ENCODE results near the gene CPA5. TPM values are rescaled to one million over a fixed set of nuclear protein-coding genes. Genes with fewer than 3 reads are reported as not detected.

Gene CPA5
- total and polyA plus RNA-seq, 2 of the 8 experiments (the other 6 are each of a cell fraction or from before 2014, with no cell fraction given): 0.12 TPM; not detected in 1

DNA sequence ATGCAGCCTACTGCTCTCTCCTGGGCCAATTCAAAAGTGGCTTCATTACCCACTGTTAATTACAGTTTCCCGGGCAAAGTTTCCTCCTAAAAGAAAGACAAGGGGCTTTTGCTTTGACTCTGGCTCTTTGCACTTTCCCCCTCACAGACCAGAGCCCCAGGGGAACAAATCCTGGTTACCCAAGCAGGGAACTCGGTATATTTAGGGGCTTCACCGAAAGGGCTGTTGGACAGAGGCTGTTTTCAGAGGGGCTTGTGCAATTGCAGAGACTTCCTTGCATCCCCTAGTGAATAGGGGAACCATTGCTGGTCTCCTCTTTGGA lies 42.7 kb downstream of the CPA5 start:
- FAIRE-seq: no peak
- H4K91ac ChIP-seq (replicated peaks; ENCODE audit: insufficient read length, low read length): no peak overlapping the region
- CTCF ChIA-PET (ENCODE audit: partially characterized antibody): interaction anchor here (1.3 kb wide), 1 partner anchor 109 kb away, joined by 4 read pairs; no protein-coding TSS in a partner anchor
- TF ChIP-seq EGR1 (IDR thresholded peaks at IDR 0.05; ENCODE audit: borderline replicate concordance, low read depth, low read length): no peak
- no peak for TF ChIP-seq HDAC6 (IDR thresholded peaks at IDR 0.05; ENCODE audit: low read depth, low read length)
- TF ChIP-seq SP4 (IDR thresholded peaks at IDR 0.05; ENCODE audit: low read length): no peak
- TF ChIP-seq FOSL1 (IDR thresholded peaks at IDR 0.05; ENCODE audit: insufficient read depth, low read depth, low read length): no peak
- TF ChIP-seq EP300 (IDR thresholded peaks at IDR 0.05; ENCODE audit: borderline replicate concordance in 1 of 2, low read depth in 2 of 2, low read length in 2 of 2): no peak

More for the DNA sequence above, 42.7 kb downstream of the CPA5 start:
- Histone ChIP-seq H3K27ac (ENCODE audit: low read depth, low read length) (no peak overlapping the region), H3K4me3 (ENCODE audit: extremely low read depth in 1 of 4, insufficient read depth in 2 of 4, low read depth in 3 of 4, low read length in 4 of 4) (no peak overlapping the region), H2BK5ac (ENCODE audit: low read depth, low read length) (no peak overlapping the region), H3K23ac (ENCODE audit: insufficient read length) (no peak overlapping the region), H2BK20ac (ENCODE audit: low read length) (no peak overlapping the region), H3K9ac (replicated peaks in 1 of 4; ENCODE audit: extremely low read depth in 1 of 4, low read depth in 3 of 4, low read length in 3 of 4) (no peak overlapping the region), H3K9me3 (ENCODE audit: insufficient read depth in 2 of 2, low read depth in 1 of 2, low read length in 1 of 2) (no peaks in the 10 kb centered on the region), H2BK15ac (ENCODE audit: low read length) (no peak overlapping the region), H3K4ac (replicated peaks; ENCODE audit: insufficient read length, low read depth, low read length) (no peak overlapping the region), H3K4me2 (ENCODE audit: insufficient read depth in 1 of 2, low read depth in 2 of 2, low read length in 2 of 2) (no peak overlapping the region), H2BK120ac (replicated peaks; ENCODE audit: low read depth, low read length) (no peak overlapping the region), H3K14ac (ENCODE audit: insufficient read length) (no peak overlapping the region), H2AK5ac (ENCODE audit: low read depth, low read length) (no peak overlapping the region), H3K18ac (ENCODE audit: extremely low read depth, low read length) (no peak overlapping the region), H3K36me3 (ENCODE audit: control insufficient read depth in 2 of 4, insufficient read depth in 4 of 4, low read length in 3 of 4) (no peaks in the 10 kb centered on the region), H3K23me2 (ENCODE audit: low read depth, low read length) (no peaks in the 10 kb centered on the region), H3K4me1 (replicated peaks in 1 of 4; ENCODE audit: control insufficient read depth in 3 of 4, insufficient read depth in 4 of 4, low read length in 3 of 4) (no peaks in the 10 kb centered on the region), H2AFZ (ENCODE audit: low read length) (no peak overlapping the region), H3K27me3 (replicated peaks in 1 of 4; ENCODE audit: control insufficient read depth in 3 of 4, extremely low read depth in 1 of 4, insufficient read depth in 3 of 4, low read length in 3 of 4) (no peaks in the 10 kb centered on the region; a peak in 1 of 7 replicates), H3K56ac (replicated peaks; ENCODE audit: insufficient read length, low read depth, low read length) (no peak overlapping the region), H3K79me1 (ENCODE audit: low read depth, low read length) (no peaks in the 10 kb centered on the region), H4K5ac (ENCODE audit: insufficient read length, low read depth, low read length) (no peak overlapping the region), H4K8ac (ENCODE audit: extremely low read depth, insufficient read depth, low read length) (no peak overlapping the region), H4K20me1 (replicated peaks in 1 of 2; ENCODE audit: control insufficient read depth in 1 of 2, insufficient read depth in 2 of 2, low read length in 2 of 2) (no peaks in the 10 kb centered on the region), H3K79me2 (ENCODE audit: control insufficient read depth in 1 of 2, insufficient read depth in 2 of 2, low read length in 2 of 2) (no peaks in the 10 kb centered on the region), H2BK12ac (ENCODE audit: low read depth, low read length) (no peak overlapping the region)
- no peak for DNase-seq (ENCODE audit: low read depth in 1 of 2, low spot score in 2 of 2)
- POLR2A ChIA-PET (ENCODE audit: partially characterized antibody): no interaction called here
- 91% methylated on average over 3 of the region's 3 CpGs; no CpG with 5 or more reads in 1 of the 2 experiments for WGBS, 2 experiments (ENCODE audit: extremely low coverage in 1 of 2, insufficient coverage in 1 of 2, insufficient read length in 1 of 2, insufficient replicate concordance in 2 of 2, low coverage in 1 of 2, low lambda C conversion rate in 2 of 2, missing lambda C conversion rate in 1 of 2)

All from H1 (cell line).